OCI-LY7 (cell line): ENCODE measurements around the gene SMARCAL1. TPM values are rescaled to one million over a fixed set of nuclear protein-coding genes. Genes with fewer than 3 reads are reported as not detected.

Source experiments
- BruUV-seq: library from RNA; stranded (reverse); fragments of 400-500 nt; replicated peaks from 2 replicates; lab custom pipeline; 2021; lab: Mats Ljungman, UMichigan
- CTCF ChIA-PET: fragments of 300-600 bp; sonication (Branson Sonifier 250); formaldehyde crosslinking; loops from one replicate; lab custom pipeline; 2022; ENCODE audit warnings: antibody characterized with exemption; ENCODE audit not compliant: unreplicated experiment; lab: Charles Lee
- POLR2A ChIA-PET: fragments of 300-600 bp; sonication (Branson Sonifier 250); formaldehyde crosslinking; loops from one replicate; lab custom pipeline; 2022; ENCODE audit warnings: antibody characterized with exemption; lab: Charles Lee
- DNase-seq: peaks from one replicate; pipeline ENCODE4 v3.0.0-alpha.2; 2015; ENCODE audit warnings: low spot score
- H2AFZ ChIP-seq: fragments of 200-600 bp; sonication (generic), shearing (Covaris generic); 2 replicates; pipeline ENCODE4 v1.6.1; 2014; ENCODE audit warnings: mild to moderate bottlenecking, antibody characterized with exemption, low read length, moderate library complexity
- H3K27ac ChIP-seq: fragments of 200-600 bp; sonication (generic); 2 replicates; pipeline ENCODE4 v1.5.1; 2014; ENCODE audit warnings: mixed run types, low read depth, mild to moderate bottlenecking, moderate library complexity, low read length, inconsistent platforms; ENCODE audit not compliant: poor library complexity, severe bottlenecking
- H3K36me3 ChIP-seq: fragments of 200-600 bp; sonication (generic); 2 replicates; pipeline ENCODE4 v1.6.1; 2014; ENCODE audit warnings: mild to moderate bottlenecking, antibody characterized with exemption, low read length, moderate library complexity, mixed read lengths; ENCODE audit not compliant: insufficient read depth
- H3K4me1 ChIP-seq: fragments of 200-600 bp; sonication (generic); 2 replicates; pipeline ENCODE4 v1.5.1; 2014; ENCODE audit warnings: mild to moderate bottlenecking, low read length; ENCODE audit not compliant: insufficient read depth, poor library complexity, severe bottlenecking
- H3K4me2 ChIP-seq: fragments of 200-600 bp; sonication (generic); 2 replicates; pipeline ENCODE4 v1.6.1; 2014; ENCODE audit warnings: mild to moderate bottlenecking, low read length
- H3K4me3 ChIP-seq: fragments of 200-600 bp; sonication (generic); 2 replicates; pipeline ENCODE4 v1.5.1; 2014; ENCODE audit warnings: mild to moderate bottlenecking, low read depth, low read length; ENCODE audit not compliant: poor library complexity, severe bottlenecking
- H3K79me2 ChIP-seq: fragments of 200-600 bp; sonication (generic); 2 replicates; pipeline ENCODE4 v1.6.1; 2016; ENCODE audit warnings: low read depth, mild to moderate bottlenecking, low read length, moderate library complexity, mixed read lengths; ENCODE audit not compliant: insufficient read depth
- H3K9me2 ChIP-seq: fragments of 200-600 bp; sonication (generic); 2 replicates; pipeline ENCODE4 v1.6.1; 2016; ENCODE audit warnings: mild to moderate bottlenecking, low read length, mixed read lengths; ENCODE audit not compliant: insufficient read depth
- H3K9me3 ChIP-seq: fragments of 200-600 bp; sonication (generic); 2 replicates; pipeline ENCODE4 v1.6.1; 2014; ENCODE audit warnings: mild to moderate bottlenecking, mixed run types, low read length, mixed read lengths
- H4K20me1 ChIP-seq: fragments of 200-600 bp; sonication (generic); 2 replicates; pipeline ENCODE4 v1.6.1; 2014; ENCODE audit warnings: mild to moderate bottlenecking, antibody characterized with exemption, low read length, moderate library complexity, mixed read lengths; ENCODE audit not compliant: insufficient read depth
- CTCF ChIP-seq: fragments of 200-600 bp; sonication (generic); conservative IDR thresholded peaks from 2 replicates; pipeline ENCODE4 v1.5.1; 2014; ENCODE audit warnings: mild to moderate bottlenecking, antibody characterized with exemption, low read length, moderate library complexity, mixed read lengths
- EZH2phosphoT487 ChIP-seq: fragments of 200-600 bp; sonication (generic); IDR thresholded peaks from 2 replicates; pipeline ENCODE4 v1.6.1; 2018; ENCODE audit warnings: low read depth, borderline replicate concordance, mild to moderate bottlenecking, mixed run types, antibody characterized with exemption, low read length, moderate library complexity, mixed read lengths
- intact Hi-C: fragments of 100-400 bp; cut with micrococcal nuclease; formaldehyde crosslinking; loops from one replicate; pipeline ENCODE4 v1.10.0; 2022; ENCODE audit not compliant: unreplicated experiment
- total RNA-seq, 2 experiments: library from RNA; depleted of rRNA in 1 of 2; stranded (reverse); fragments of >200 nt in 1 of 2; shearing (Covaris generic) in 1 of 2; gene quantifications; 2 replicates each; pipeline ENCODE4 v1.2.3, GENCODE V29; 2014 to 2022

The SMARCAL1 gene
- total RNA-seq, 2 experiments from 2014 or later = 12.2 to 26.1 TPM

DNA sequence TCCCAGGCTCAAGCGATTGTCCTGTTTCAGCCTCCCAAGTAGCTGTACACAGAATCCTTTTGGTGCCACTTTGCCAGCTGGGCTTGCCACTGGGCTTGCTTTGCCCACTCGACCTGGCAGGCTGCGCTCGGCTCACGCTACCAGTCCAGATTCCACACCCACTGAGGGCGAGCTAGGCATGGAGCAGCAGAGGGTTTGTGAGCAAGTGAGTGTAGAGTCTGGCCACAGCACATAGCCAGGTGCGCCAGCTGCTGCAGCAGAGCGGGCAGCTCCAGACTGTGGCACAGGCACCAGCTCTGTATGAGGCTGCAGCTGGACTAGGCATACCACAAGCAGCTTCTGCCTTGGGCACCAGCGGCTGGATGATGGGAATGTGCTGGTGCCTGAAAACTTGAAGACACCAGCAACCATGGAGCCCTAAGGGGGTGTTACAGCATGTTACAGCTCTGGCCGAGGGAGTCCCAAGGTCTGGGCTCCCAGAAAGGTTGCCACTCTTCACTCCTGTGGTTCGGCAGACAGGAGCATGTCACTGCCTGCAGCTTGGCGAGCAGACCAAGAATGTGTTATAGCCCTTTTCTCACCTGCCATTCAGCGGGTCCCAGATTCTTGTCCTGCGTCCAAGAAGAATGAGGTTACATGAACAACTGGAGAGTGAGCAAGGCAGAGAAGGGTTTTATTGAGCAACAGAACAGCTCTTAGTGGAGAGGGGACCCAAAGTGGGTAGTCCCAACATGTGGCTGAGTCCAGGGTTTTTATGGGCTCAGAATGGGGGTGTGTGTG lies 12.9 kb downstream of the SMARCAL1 start:
- BruUV-seq = no TSS peak
- H3K4me1 ChIP-seq = no peaks in the 10 kb centered on the region
- ChIA-PET POLR2A (interaction anchor here (0.6 to 1.0 kb wide), 2 partner anchors 11 to 39 kb away, joined by 3 to 4 read pairs; no protein-coding TSS in a partner anchor), CTCF (no interaction called here)
- intact Hi-C loops = no loop called here
- H3K9me3 ChIP-seq = peaks cover 18% of the 10 kb centered on the region; the same call in 1 of the 2 replicates
- peaks cover 84% of the 10 kb centered on the region for H3K36me3 ChIP-seq
- H3K79me2 ChIP-seq = no peaks in the 10 kb centered on the region
- no peak for TF ChIP-seq EZH2phosphoT487
- no peak for TF ChIP-seq CTCF
- H3K9me2 ChIP-seq = no peaks in the 10 kb centered on the region
- H4K20me1 ChIP-seq = no peaks in the 10 kb centered on the region
- no peak overlapping the region for H2AFZ ChIP-seq
- H3K4me3 ChIP-seq = no peak overlapping the region
- H3K4me2 ChIP-seq = no peak overlapping the region
- no peak for DNase-seq
- H3K27ac ChIP-seq = no peak overlapping the region

DNA sequence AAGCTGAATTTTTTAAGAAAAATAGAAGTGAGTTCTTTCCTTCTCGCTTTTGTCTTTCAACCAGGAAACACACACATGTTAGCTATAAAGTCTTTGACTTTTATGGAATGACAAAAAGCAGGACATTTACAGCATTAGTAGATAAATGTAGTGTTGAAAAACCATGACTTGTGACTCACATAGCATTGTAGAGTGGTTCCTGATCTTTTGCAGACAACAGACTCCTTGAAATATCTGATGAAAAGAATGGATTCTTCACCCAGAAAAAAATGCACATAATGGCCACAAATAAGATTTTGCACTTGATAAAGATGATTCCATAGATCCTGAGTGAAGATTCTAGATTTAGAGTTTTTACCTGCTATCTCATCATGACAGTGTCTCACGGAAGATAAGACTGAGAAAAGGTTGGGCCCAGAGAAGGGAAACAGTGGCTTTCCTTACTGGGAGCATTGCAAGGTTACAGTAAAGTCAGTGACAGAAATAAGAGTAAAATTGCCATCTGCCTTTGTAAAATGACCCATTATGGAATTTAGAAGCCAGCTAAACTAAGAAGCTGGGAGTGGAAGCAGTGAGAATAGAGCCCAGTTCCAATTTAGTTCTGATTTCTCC lies 14.0 kb downstream of the SMARCAL1 start:
- no peak for DNase-seq
- no peaks in the 10 kb centered on the region for H3K9me2 ChIP-seq
- no peak overlapping the region for H2AFZ ChIP-seq
- peaks cover 79% of the 10 kb centered on the region for H3K36me3 ChIP-seq
- TF ChIP-seq EZH2phosphoT487 = no peak
- no peaks in the 10 kb centered on the region for H3K4me1 ChIP-seq
- H3K4me3 ChIP-seq = no peak overlapping the region
- no peak overlapping the region for H3K4me2 ChIP-seq
- no peak overlapping the region for H3K27ac ChIP-seq
- intact Hi-C loops = no loop called here
- no peaks in the 10 kb centered on the region for H3K79me2 ChIP-seq
- BruUV-seq = no TSS peak
- ChIA-PET CTCF (no interaction called here), POLR2A (interaction anchor here (0.6 to 1.0 kb wide), 2 partner anchors 12 to 71 kb away, joined by 3 to 4 read pairs; no protein-coding TSS in a partner anchor)
- peaks cover 18% of the 10 kb centered on the region; the same call in 1 of the 2 replicates for H3K9me3 ChIP-seq
- no peaks in the 10 kb centered on the region for H4K20me1 ChIP-seq

- H3K79me2 ChIP-seq = no peaks in the 10 kb centered on the region
- no peak for TF ChIP-seq CTCF
- TF ChIP-seq EZH2phosphoT487 = no peak
- no peaks in the 10 kb centered on the region for H3K9me2 ChIP-seq
- H3K4me2 ChIP-seq = no peak overlapping the region
- H4K20me1 ChIP-seq = no peaks in the 10 kb centered on the region
- no peak overlapping the region for H3K4me3 ChIP-seq
- H3K36me3 ChIP-seq = peaks cover 78% of the 10 kb centered on the region
- BruUV-seq = no TSS peak
- H2AFZ ChIP-seq = no peak overlapping the region
- intact Hi-C loops = no loop called here
- H3K4me1 ChIP-seq = no peaks in the 10 kb centered on the region
- no peak for DNase-seq
- CTCF ChIA-PET = no interaction called here
- H3K27ac ChIP-seq = no peak overlapping the region
- POLR2A ChIA-PET = interaction anchor here (0.6 kb wide), 1 partner anchor 70 kb away, joined by 3 read pairs; no protein-coding TSS in a partner anchor
- peaks cover 18% of the 10 kb centered on the region; the same call in 1 of the 2 replicates for H3K9me3 ChIP-seq
These were observed 14.7 kb downstream of the SMARCAL1 start for GRCh38 chr2:216426938-216427337.
